Body of pancreas (tissue), 4 donors: ENCODE results near the gene PLPP1. TPM values are rescaled to one million over a fixed set of nuclear protein-coding genes. Genes with fewer than 3 reads are reported as not detected.

Source experiments
- ATAC-seq: fragments of 150-250 bp; one replicate; pipeline ENCODE4 v1.9.1; 2016
- DNase-seq, 4 donors: peaks; one replicate each; pipeline ENCODE4 v3.0.0-alpha.2; 2019
- H3K27ac ChIP-seq, 4 donors: fragments of 200-600 bp; sonication (generic); 1 replicate in 3 of 4; 2 replicates in 1 of 4; pipeline versions ENCODE4 v1.5.1 to v1.6.1; 2016 to 2019; ENCODE audit warnings: mild to moderate bottlenecking in 1 of 4, mixed read lengths in 1 of 4, moderate library complexity in 1 of 4
- H3K27me3 ChIP-seq, 2 donors: fragments of 200-600 bp; sonication (generic); one replicate each; pipeline ENCODE4 v1.6.0; 2016; ENCODE audit warnings: mild to moderate bottlenecking in 1 of 2
- H3K36me3 ChIP-seq, 2 donors: fragments of 200-600 bp; sonication (generic); replicated peaks in 1 of 2; 2 replicates each; pipeline ENCODE4 v1.5.1; 2016; ENCODE audit warnings: low read depth in 2 of 2; ENCODE audit not compliant: insufficient read depth in 1 of 2
- H3K4me1 ChIP-seq: fragments of 200-600 bp; sonication (generic); one replicate; pipeline ENCODE4 v1.6.0; 2016
- H3K4me3 ChIP-seq, 2 donors: fragments of 200-600 bp; sonication (generic); 1 replicate in 1 of 2; 2 replicates in 1 of 2; pipeline ENCODE4 v1.5.1; 2016 to 2019
- H3K9me3 ChIP-seq, 3 donors: fragments of 200-600 bp; sonication (generic); 1 replicate in 2 of 3; 2 replicates in 1 of 3; pipeline ENCODE4 v1.5.1; 2016
- CTCF ChIP-seq, 7 experiments: fragments of 450-650 bp in 4 of 7; fragments of 200-600 bp in 3 of 7; sonication (generic) in 3 of 7; IDR thresholded peaks; one replicate each; pipeline ENCODE4 v1.5.1; 2016 to 2019; ENCODE audit warnings: antibody characterized with exemption in 7 of 7
- POLR2A ChIP-seq, 3 donors: fragments of 450-650 bp; IDR thresholded peaks; one replicate each; pipeline ENCODE4 v1.6.1; 2016; ENCODE audit warnings: antibody characterized with exemption in 3 of 3, mild to moderate bottlenecking in 2 of 3
- WGBS, 2 donors: methylation state at CpG; one replicate each; pipeline ENCODE4 v1.1.5; 2017; 5-methylcytosine and 5-hydroxymethylcytosine counted together
- intact Hi-C: fragments of 100-400 bp; cut with DNase I; formaldehyde crosslinking; loops from one replicate; pipeline ENCODE4 v1.15.1; 2023
- total RNA-seq, 2 donors: library from RNA; depleted of rRNA; stranded (reverse); fragments of >200 nt; gene quantifications; one replicate each; pipeline ENCODE4 v1.1.0, GENCODE V29; 2016

Gene PLPP1
- total RNA-seq, result 100 to 1,000 TPM in 1 of 2 donors, 10 to 100 TPM in 1; 88.2 to 227 TPM

- DNase-seq (peak; percentile 91 to 94 (median 92)), ATAC-seq (peak; percentile 95)
- Histone ChIP-seq H3K9me3 (no peaks in the 10 kb centered on the region), H3K36me3 (no peaks in the 10 kb centered on the region), H3K4me3 (peak within 1 kb of the TSS; percentile 21 to 83), H3K27me3 (no peaks in the 10 kb centered on the region), H3K4me1 (peaks cover 20% of the 10 kb centered on the region), H3K27ac (peak within 1 kb of the TSS; percentile 85 to 93 (median 90))
- intact Hi-C loops, result no loop called here
- TF ChIP-seq CTCF (IDR thresholded peaks at IDR 0.05) (peak in 1 of 7 experiments; percentile 7), POLR2A (IDR thresholded peaks at IDR 0.05) (peak; percentile 72 to 82 (median 82))
- WGBS, 2 donors, result 0% methylated on average over 90 of the region's 91 CpGs; no CpG with 5 or more reads in 1 of the 2 donors
Observed at GRCh38 chr5:55534436-55535198, at the start of gene PLPP1. TSS of gene PLPP1 (minus strand) at chr5:55534964. CDS start at chr5:55534629, 335 bp downstream.

GRCh38 chr5:55583578-55583977 is 48.8 kb upstream of the PLPP1 start:
- Histone ChIP-seq H3K4me1 (no peaks in the 10 kb centered on the region), H3K36me3 (no peaks in the 10 kb centered on the region), H3K4me3 (no peak overlapping the region), H3K27ac (no peak overlapping the region), H3K9me3 (no peaks in the 10 kb centered on the region), H3K27me3 (no peaks in the 10 kb centered on the region)
- ATAC-seq (no peak), DNase-seq (no peak)
- TF ChIP-seq POLR2A (IDR thresholded peaks at IDR 0.05) (no peak), CTCF (IDR thresholded peaks at IDR 0.05) (no peak)
- 82 to 84% methylated on average over 9 of the region's 9 CpGs for WGBS, 2 donors
- intact Hi-C loops, result no loop called here

GRCh38 chr5:55582256-55582655 is 47.5 kb upstream of the PLPP1 start:
- Histone ChIP-seq H3K4me3 (no peak overlapping the region), H3K27ac (no peak overlapping the region), H3K4me1 (no peaks in the 10 kb centered on the region), H3K9me3 (no peaks in the 10 kb centered on the region), H3K27me3 (no peaks in the 10 kb centered on the region), H3K36me3 (no peaks in the 10 kb centered on the region)
- whole genome bisulfite sequencing, 2 donors, result 36 to 60% methylated on average over 2 of the region's 2 CpGs
- DNase-seq, result no peak
- no peak for ATAC-seq
- TF ChIP-seq CTCF (IDR thresholded peaks at IDR 0.05) (no peak), POLR2A (IDR thresholded peaks at IDR 0.05) (no peak)
- intact Hi-C loops, result no loop called here

- ATAC-seq, result no peak
- intact Hi-C loops, result no loop called here
- no peaks in the 10 kb centered on the region for H3K9me3 ChIP-seq
- no peak overlapping the region for H3K4me3 ChIP-seq
- H3K27ac ChIP-seq, result no peak overlapping the region
- H3K27me3 ChIP-seq, result no peaks in the 10 kb centered on the region
- no peak for DNase-seq
- TF ChIP-seq CTCF (IDR thresholded peaks at IDR 0.05), result no peak
- no peak for TF ChIP-seq POLR2A (IDR thresholded peaks at IDR 0.05)
- no peaks in the 10 kb centered on the region for H3K36me3 ChIP-seq
- WGBS, 2 donors, result 85 to 92% methylated on average over 6 of the region's 6 CpGs
- peaks cover 14% of the 10 kb centered on the region for H3K4me1 ChIP-seq
Observed at GRCh38 chr5:55580042-55580441, 45.3 kb upstream of the PLPP1 start.

- intact Hi-C loops, result no loop called here
- no peak overlapping the region for H3K27ac ChIP-seq
Observed at GRCh38 chr5:55578771-55579170, 44.0 kb upstream of the PLPP1 start.

More at GRCh38 chr5:55578771-55579170, 44.0 kb upstream of the PLPP1 start:
- DNase-seq (no peak), ATAC-seq (no peak)
- H3K27me3 ChIP-seq, result no peaks in the 10 kb centered on the region
- H3K9me3 ChIP-seq, result no peaks in the 10 kb centered on the region
- no peaks in the 10 kb centered on the region for H3K36me3 ChIP-seq
- H3K4me3 ChIP-seq, result no peak overlapping the region
- TF ChIP-seq CTCF (IDR thresholded peaks at IDR 0.05) (no peak), POLR2A (IDR thresholded peaks at IDR 0.05) (no peak)
- peaks cover 14% of the 10 kb centered on the region for H3K4me1 ChIP-seq
